Chondrocyte (in vitro differentiated cells): Measurements from ENCODE around the gene SH3YL1. TPM values are rescaled to one million over a fixed set of nuclear protein-coding genes. Genes with fewer than 3 reads are reported as not detected.

Experiments
- DNase-seq: peaks from one replicate; pipeline ENCODE4 v3.0.0; 2021; ENCODE audit warnings: mixed read lengths, low spot score
- H3K27ac Mint-ChIP-seq: one replicate; pipeline ENCODE4 v1.8.0; 2021; ENCODE audit warnings: mild to moderate bottlenecking, moderate library complexity, mixed read lengths; ENCODE audit not compliant: unreplicated experiment
- H3K27me3 Mint-ChIP-seq: 2 replicates; pipeline ENCODE4 v1.8.0; 2021; ENCODE audit warnings: low read depth, mixed read lengths
- H3K36me3 Mint-ChIP-seq: 2 replicates; pipeline ENCODE4 v1.8.0; 2021; ENCODE audit warnings: low read depth, mixed read lengths
- H3K4me1 Mint-ChIP-seq: 2 replicates; pipeline ENCODE4 v1.8.0; 2021; ENCODE audit warnings: low read depth, mild to moderate bottlenecking, mixed read lengths
- H3K4me3 Mint-ChIP-seq: one replicate; pipeline ENCODE4 v1.8.0; 2021; ENCODE audit warnings: mild to moderate bottlenecking, moderate library complexity, mixed read lengths; ENCODE audit not compliant: unreplicated experiment
- H3K9me3 Mint-ChIP-seq: 2 replicates; pipeline ENCODE4 v1.8.0; 2021; ENCODE audit warnings: low read depth, mixed read lengths
- CTCF ChIP-seq: fragments of 200-600 bp; sonication (generic); IDR thresholded peaks from 2 replicates; pipeline ENCODE4 v1.5.0; 2021; ENCODE audit warnings: antibody characterized with exemption, mild to moderate bottlenecking, moderate library complexity
- total RNA-seq: library from RNA; stranded (reverse); gene quantifications from 3 replicates; pipeline ENCODE4 v1.2.1, GENCODE V29; 2021

SH3YL1 gene
- total RNA-seq, 1 donor from 2014 or later, result 36.1 TPM

GRCh38 chr2:203984-204383 is 59.8 kb downstream of the SH3YL1 start:
- H3K4me1 Mint-ChIP-seq, result peaks cover 66% of the 10 kb centered on the region
- H3K9me3 Mint-ChIP-seq, result no peaks in the 10 kb centered on the region
- no peak for TF ChIP-seq CTCF
- H3K36me3 Mint-ChIP-seq, result no peaks in the 10 kb centered on the region
- no peak overlapping the region for H3K4me3 Mint-ChIP-seq
- peak overlapping the region; percentile 39 for H3K27ac Mint-ChIP-seq
- H3K27me3 Mint-ChIP-seq, result peaks cover 3% of the 10 kb centered on the region
- no peak for DNase-seq

GRCh38 chr2:203401-203800 is 60.4 kb downstream of the SH3YL1 start:
- H3K27me3 Mint-ChIP-seq, result peaks cover 2% of the 10 kb centered on the region
- TF ChIP-seq CTCF, result no peak
- no peaks in the 10 kb centered on the region for H3K9me3 Mint-ChIP-seq
- H3K36me3 Mint-ChIP-seq, result no peaks in the 10 kb centered on the region
- H3K4me3 Mint-ChIP-seq, result no peak overlapping the region
- H3K27ac Mint-ChIP-seq, result peak overlapping the region; percentile 43
- peaks cover 71% of the 10 kb centered on the region for H3K4me1 Mint-ChIP-seq
- no peak for DNase-seq

GRCh38 chr2:202945-203344 is 60.9 kb downstream of the SH3YL1 start:
- Mint-ChIP-seq H3K9me3 (no peaks in the 10 kb centered on the region), H3K4me3 (no peak overlapping the region), H3K27ac (peak overlapping the region; percentile 43), H3K27me3 (no peaks in the 10 kb centered on the region), H3K36me3 (no peaks in the 10 kb centered on the region), H3K4me1 (peaks cover 68% of the 10 kb centered on the region)
- no peak for TF ChIP-seq CTCF
- DNase-seq, result no peak

GRCh38 chr2:201648-202433 is 62.0 kb downstream of the SH3YL1 start:
- no peaks in the 10 kb centered on the region for H3K36me3 Mint-ChIP-seq
- H3K9me3 Mint-ChIP-seq, result no peaks in the 10 kb centered on the region
- no peaks in the 10 kb centered on the region for H3K27me3 Mint-ChIP-seq
- no peak for TF ChIP-seq CTCF
- DNase-seq, result no peak
- H3K27ac Mint-ChIP-seq, result peak overlapping the region; percentile 29
- peaks cover 66% of the 10 kb centered on the region for H3K4me1 Mint-ChIP-seq
- H3K4me3 Mint-ChIP-seq, result no peak overlapping the region

- no peak for DNase-seq
- no peaks in the 10 kb centered on the region for H3K27me3 Mint-ChIP-seq
- TF ChIP-seq CTCF, result no peak
- H3K4me3 Mint-ChIP-seq, result no peak overlapping the region
- no peaks in the 10 kb centered on the region for H3K9me3 Mint-ChIP-seq
- H3K4me1 Mint-ChIP-seq, result peaks cover 78% of the 10 kb centered on the region
- H3K36me3 Mint-ChIP-seq, result no peaks in the 10 kb centered on the region
- peak overlapping the region; percentile 65 for H3K27ac Mint-ChIP-seq
These were observed 64.5 kb downstream of the SH3YL1 start for GRCh38 chr2:199041-199966.
